ENCODE measurements around the gene COL1A2. TPM values are rescaled to one million over a fixed set of nuclear protein-coding genes. Genes with fewer than 3 reads are reported as not detected.

Gene COL1A2
- total RNA-seq, 1 experiment from 2014 or later = 144 TPM

DNA sequence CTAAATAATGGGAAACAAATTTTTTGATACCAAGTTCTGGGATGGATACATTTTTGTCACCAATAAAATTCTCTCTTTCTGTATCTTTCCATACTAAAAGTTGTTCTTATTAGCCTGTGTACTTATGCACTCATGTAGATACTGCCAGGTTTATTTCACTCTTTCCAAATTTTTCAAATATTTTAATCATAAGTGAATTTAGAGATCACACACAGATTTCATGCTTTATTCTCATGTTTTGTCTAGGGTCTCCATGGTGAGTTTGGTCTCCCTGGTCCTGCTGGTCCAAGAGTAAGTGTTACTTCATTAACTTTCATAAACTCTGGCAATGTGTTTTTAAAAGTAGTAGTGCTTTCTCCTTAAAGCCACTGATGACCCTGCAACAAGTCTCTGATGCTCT is 20.3 kb downstream of the COL1A2 start:
- intact Hi-C loops (cut with micrococcal nuclease; ENCODE audit: unreplicated experiment) = no loop called here
- H3K27me3 ChIP-seq (replicated peaks; ENCODE audit: insufficient read depth, low read depth, low read length, poor library complexity) = no peaks in the 10 kb centered on the region
- POLR2A ChIA-PET (ENCODE audit: low non-redundant PET) = no interaction called here
- H3K4me3 ChIP-seq (ENCODE audit: low read depth, low read length, poor library complexity, severe bottlenecking) = no peak overlapping the region
- no peak for DNase-seq (ENCODE audit: low spot score)
- H3K9me3 ChIP-seq (ENCODE audit: low read depth, low read length, poor library complexity, severe bottlenecking) = no peaks in the 10 kb centered on the region
- H3K36me3 ChIP-seq (ENCODE audit: insufficient read depth, low read length, poor library complexity, severe bottlenecking) = peaks cover 97% of the 10 kb centered on the region
- no peak overlapping the region for H3K27ac ChIP-seq (ENCODE audit: low read depth, low read length, poor library complexity, severe bottlenecking)
- no TSS peak for BruUV-seq (replicated peaks)
- TF ChIP-seq, protein P1, sequence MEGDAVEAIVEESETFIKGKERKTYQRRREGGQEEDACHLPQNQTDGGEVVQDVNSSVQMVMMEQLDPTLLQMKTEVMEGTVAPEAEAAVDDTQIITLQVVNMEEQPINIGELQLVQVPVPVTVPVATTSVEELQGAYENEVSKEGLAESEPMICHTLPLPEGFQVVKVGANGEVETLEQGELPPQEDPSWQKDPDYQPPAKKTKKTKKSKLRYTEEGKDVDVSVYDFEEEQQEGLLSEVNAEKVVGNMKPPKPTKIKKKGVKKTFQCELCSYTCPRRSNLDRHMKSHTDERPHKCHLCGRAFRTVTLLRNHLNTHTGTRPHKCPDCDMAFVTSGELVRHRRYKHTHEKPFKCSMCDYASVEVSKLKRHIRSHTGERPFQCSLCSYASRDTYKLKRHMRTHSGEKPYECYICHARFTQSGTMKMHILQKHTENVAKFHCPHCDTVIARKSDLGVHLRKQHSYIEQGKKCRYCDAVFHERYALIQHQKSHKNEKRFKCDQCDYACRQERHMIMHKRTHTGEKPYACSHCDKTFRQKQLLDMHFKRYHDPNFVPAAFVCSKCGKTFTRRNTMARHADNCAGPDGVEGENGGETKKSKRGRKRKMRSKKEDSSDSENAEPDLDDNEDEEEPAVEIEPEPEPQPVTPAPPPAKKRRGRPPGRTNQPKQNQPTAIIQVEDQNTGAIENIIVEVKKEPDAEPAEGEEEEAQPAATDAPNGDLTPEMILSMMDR (conservative IDR thresholded peaks at IDR 0.05; ENCODE audit: low read depth, low read length) = no peak
- no peak for TF ChIP-seq EZH2 (IDR thresholded peaks at IDR 0.05; ENCODE audit: borderline replicate concordance, low read depth, low read length, poor library complexity, severe bottlenecking)
- CTCF ChIA-PET = no interaction called here
- H3K4me1 ChIP-seq (ENCODE audit: insufficient read depth, low read length, poor library complexity, severe bottlenecking) = peaks cover 4% of the 10 kb centered on the region

DNA sequence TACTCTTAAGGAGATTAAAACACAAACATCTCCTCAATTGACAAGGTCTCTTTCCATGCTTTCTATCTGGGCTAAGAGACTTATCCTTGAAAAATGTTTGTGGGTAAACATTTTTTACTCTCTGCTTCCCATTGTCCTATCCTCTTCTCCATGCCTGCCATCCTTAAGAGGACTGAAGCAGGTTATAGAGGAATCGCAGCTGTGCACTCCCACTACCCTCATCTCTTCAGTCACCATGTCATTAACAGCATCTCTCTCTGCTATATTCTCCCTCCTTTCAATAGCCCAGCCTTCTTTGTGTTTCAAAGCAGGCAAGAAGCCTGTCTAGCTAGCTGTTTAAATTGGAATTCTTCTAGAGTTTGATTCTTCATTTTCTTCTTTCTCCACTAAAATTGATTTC is 22.6 kb downstream of the COL1A2 start:
- H3K9me3 ChIP-seq (ENCODE audit: low read depth, low read length, poor library complexity, severe bottlenecking) = no peaks in the 10 kb centered on the region
- H3K27ac ChIP-seq (ENCODE audit: low read depth, low read length, poor library complexity, severe bottlenecking) = no peak overlapping the region
- POLR2A ChIA-PET (ENCODE audit: low non-redundant PET) = no interaction called here
- DNase-seq (ENCODE audit: low spot score) = no peak
- TF ChIP-seq EZH2 (IDR thresholded peaks at IDR 0.05; ENCODE audit: borderline replicate concordance, low read depth, low read length, poor library complexity, severe bottlenecking) = no peak
- TF ChIP-seq, protein P1 (conservative IDR thresholded peaks at IDR 0.05; ENCODE audit: low read depth, low read length) = no peak
- no peaks in the 10 kb centered on the region for H3K27me3 ChIP-seq (replicated peaks; ENCODE audit: insufficient read depth, low read depth, low read length, poor library complexity)
- CTCF ChIA-PET = no interaction called here
- no TSS peak for BruUV-seq (replicated peaks)
- intact Hi-C loops (cut with micrococcal nuclease; ENCODE audit: unreplicated experiment) = no loop called here
- no peak overlapping the region for H3K4me3 ChIP-seq (ENCODE audit: low read depth, low read length, poor library complexity, severe bottlenecking)
- H3K4me1 ChIP-seq (ENCODE audit: insufficient read depth, low read length, poor library complexity, severe bottlenecking) = peaks cover 4% of the 10 kb centered on the region
- peaks cover 98% of the 10 kb centered on the region for H3K36me3 ChIP-seq (ENCODE audit: insufficient read depth, low read length, poor library complexity, severe bottlenecking)

DNA sequence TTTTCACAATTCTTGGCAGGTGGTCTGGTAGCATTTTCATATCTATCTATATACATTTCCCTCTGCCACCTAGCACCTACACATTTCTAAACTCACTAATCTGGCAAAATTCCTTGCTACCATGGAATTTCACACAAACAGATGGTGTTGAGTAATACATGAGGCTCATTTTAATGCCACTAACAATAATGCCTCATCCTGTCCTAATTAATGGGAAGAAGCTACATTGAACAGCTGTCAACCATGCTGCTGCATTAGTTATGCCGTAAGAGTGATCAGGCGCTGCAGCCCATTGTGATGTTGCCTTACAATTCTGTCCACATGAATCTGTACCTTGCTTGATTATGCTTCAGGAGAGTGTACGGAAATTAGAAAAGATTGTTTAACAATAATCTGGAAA is 23.2 kb downstream of the COL1A2 start:
- H3K27me3 ChIP-seq (replicated peaks; ENCODE audit: insufficient read depth, low read depth, low read length, poor library complexity) = no peaks in the 10 kb centered on the region
- H3K9me3 ChIP-seq (ENCODE audit: low read depth, low read length, poor library complexity, severe bottlenecking) = no peaks in the 10 kb centered on the region
- CTCF ChIA-PET = no interaction called here
- peaks cover 98% of the 10 kb centered on the region for H3K36me3 ChIP-seq (ENCODE audit: insufficient read depth, low read length, poor library complexity, severe bottlenecking)
- peak; percentile 23 for DNase-seq (ENCODE audit: low spot score)
- peaks cover 4% of the 10 kb centered on the region for H3K4me1 ChIP-seq (ENCODE audit: insufficient read depth, low read length, poor library complexity, severe bottlenecking)
- POLR2A ChIA-PET (ENCODE audit: low non-redundant PET) = no interaction called here
- no TSS peak for BruUV-seq (replicated peaks)
- intact Hi-C loops (cut with micrococcal nuclease; ENCODE audit: unreplicated experiment) = no loop called here
- no peak overlapping the region for H3K27ac ChIP-seq (ENCODE audit: low read depth, low read length, poor library complexity, severe bottlenecking)
- no peak for TF ChIP-seq EZH2 (IDR thresholded peaks at IDR 0.05; ENCODE audit: borderline replicate concordance, low read depth, low read length, poor library complexity, severe bottlenecking)
- TF ChIP-seq, protein P1 (conservative IDR thresholded peaks at IDR 0.05; ENCODE audit: low read depth, low read length) = no peak
- H3K4me3 ChIP-seq (ENCODE audit: low read depth, low read length, poor library complexity, severe bottlenecking) = no peak overlapping the region
